ENCODE measurements around the gene FOSB. TPM values are rescaled to one million over a fixed set of nuclear protein-coding genes. Genes with fewer than 3 reads are reported as not detected.

Gene FOSB
- total and polyA plus RNA-seq, 9 of the 15 experiments (the other 6 are each of a cell fraction or from before 2014, with no cell fraction given) = 0.11 to 2.7 (median 0.73) TPM

DNA sequence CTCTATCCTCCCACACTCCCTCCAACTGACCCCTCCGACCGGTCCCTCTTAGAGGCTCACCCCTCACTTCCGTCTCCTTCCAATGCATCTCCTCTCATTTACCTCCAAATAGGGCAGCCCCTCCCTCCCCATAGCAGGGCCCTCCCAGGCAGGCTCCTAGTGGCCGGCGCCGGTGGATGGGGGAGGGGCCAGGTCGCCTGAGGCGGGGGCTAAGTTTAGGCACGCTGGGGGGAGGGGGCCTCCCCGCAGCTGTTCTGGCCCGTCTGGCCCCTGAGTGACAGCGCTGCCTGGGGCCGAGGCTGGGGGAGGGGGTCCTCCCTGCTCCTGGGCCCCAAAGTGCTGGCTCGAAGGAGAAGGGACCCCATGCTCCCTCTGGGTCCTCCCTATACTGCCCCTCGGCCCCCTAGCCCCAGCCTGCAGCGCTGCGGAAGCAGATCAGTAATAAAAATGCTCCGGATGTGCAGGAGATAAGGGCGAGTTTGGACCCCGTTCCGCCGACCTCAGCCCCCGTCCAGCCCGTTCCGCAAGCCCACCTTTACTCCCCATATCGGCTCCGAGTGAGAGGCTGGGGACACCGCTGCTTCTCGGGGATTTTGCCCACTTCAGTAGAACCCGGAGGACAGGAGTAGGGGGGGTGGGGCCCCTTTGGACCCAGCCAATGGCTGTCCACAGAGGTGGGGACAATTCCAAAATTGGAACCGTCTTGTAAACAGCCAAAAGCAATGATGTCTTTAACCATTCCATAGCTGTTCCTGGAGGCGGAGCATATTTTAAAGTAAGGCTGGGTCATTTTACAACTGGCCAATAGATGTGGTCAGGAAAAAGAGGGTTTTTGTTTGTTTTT, 25.1 kb downstream of the FOSB start (continued):
- TF ChIP-seq SP1 (CRISPR knock-in tag; IDR thresholded peaks at IDR 0.05) = peak; percentile 53
- TF ChIP-seq SMARCA4 (IDR thresholded peaks at IDR 0.05) = peak; percentile 55; the same call in 1 of the 2 replicates
- TF ChIP-seq HSF4 (CRISPR knock-in tag; IDR thresholded peaks at IDR 0.05; ENCODE audit: borderline replicate concordance) = no peak
- TF ChIP-seq, protein P1, sequence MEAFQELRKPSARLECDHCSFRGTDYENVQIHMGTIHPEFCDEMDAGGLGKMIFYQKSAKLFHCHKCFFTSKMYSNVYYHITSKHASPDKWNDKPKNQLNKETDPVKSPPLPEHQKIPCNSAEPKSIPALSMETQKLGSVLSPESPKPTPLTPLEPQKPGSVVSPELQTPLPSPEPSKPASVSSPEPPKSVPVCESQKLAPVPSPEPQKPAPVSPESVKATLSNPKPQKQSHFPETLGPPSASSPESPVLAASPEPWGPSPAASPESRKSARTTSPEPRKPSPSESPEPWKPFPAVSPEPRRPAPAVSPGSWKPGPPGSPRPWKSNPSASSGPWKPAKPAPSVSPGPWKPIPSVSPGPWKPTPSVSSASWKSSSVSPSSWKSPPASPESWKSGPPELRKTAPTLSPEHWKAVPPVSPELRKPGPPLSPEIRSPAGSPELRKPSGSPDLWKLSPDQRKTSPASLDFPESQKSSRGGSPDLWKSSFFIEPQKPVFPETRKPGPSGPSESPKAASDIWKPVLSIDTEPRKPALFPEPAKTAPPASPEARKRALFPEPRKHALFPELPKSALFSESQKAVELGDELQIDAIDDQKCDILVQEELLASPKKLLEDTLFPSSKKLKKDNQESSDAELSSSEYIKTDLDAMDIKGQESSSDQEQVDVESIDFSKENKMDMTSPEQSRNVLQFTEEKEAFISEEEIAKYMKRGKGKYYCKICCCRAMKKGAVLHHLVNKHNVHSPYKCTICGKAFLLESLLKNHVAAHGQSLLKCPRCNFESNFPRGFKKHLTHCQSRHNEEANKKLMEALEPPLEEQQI (IDR thresholded peaks at IDR 0.05) = no peak
- TF ChIP-seq KHSRP (IDR thresholded peaks at IDR 0.05) = no peak
- no peak for TF ChIP-seq ZNF586 (CRISPR knock-in tag; conservative IDR thresholded peaks at IDR 0.05)
- TF ChIP-seq E2F4 (CRISPR knock-in tag; IDR thresholded peaks at IDR 0.05; ENCODE audit: low read depth) = no peak
- TF ChIP-seq PYGO2 (tag; IDR thresholded peaks at IDR 0.05) = no peak
- TF ChIP-seq, protein P2, sequence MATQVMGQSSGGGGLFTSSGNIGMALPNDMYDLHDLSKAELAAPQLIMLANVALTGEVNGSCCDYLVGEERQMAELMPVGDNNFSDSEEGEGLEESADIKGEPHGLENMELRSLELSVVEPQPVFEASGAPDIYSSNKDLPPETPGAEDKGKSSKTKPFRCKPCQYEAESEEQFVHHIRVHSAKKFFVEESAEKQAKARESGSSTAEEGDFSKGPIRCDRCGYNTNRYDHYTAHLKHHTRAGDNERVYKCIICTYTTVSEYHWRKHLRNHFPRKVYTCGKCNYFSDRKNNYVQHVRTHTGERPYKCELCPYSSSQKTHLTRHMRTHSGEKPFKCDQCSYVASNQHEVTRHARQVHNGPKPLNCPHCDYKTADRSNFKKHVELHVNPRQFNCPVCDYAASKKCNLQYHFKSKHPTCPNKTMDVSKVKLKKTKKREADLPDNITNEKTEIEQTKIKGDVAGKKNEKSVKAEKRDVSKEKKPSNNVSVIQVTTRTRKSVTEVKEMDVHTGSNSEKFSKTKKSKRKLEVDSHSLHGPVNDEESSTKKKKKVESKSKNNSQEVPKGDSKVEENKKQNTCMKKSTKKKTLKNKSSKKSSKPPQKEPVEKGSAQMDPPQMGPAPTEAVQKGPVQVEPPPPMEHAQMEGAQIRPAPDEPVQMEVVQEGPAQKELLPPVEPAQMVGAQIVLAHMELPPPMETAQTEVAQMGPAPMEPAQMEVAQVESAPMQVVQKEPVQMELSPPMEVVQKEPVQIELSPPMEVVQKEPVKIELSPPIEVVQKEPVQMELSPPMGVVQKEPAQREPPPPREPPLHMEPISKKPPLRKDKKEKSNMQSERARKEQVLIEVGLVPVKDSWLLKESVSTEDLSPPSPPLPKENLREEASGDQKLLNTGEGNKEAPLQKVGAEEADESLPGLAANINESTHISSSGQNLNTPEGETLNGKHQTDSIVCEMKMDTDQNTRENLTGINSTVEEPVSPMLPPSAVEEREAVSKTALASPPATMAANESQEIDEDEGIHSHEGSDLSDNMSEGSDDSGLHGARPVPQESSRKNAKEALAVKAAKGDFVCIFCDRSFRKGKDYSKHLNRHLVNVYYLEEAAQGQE (IDR thresholded peaks at IDR 0.05; ENCODE audit: borderline replicate concordance) = no peak
- TF ChIP-seq, protein P2 (CRISPR knock-in tag; IDR thresholded peaks at IDR 0.05; ENCODE audit: low read depth) = 0 out of 2 replicates have a peak, but pooled peaks have one; percentile 17
- TF ChIP-seq, protein P3, sequence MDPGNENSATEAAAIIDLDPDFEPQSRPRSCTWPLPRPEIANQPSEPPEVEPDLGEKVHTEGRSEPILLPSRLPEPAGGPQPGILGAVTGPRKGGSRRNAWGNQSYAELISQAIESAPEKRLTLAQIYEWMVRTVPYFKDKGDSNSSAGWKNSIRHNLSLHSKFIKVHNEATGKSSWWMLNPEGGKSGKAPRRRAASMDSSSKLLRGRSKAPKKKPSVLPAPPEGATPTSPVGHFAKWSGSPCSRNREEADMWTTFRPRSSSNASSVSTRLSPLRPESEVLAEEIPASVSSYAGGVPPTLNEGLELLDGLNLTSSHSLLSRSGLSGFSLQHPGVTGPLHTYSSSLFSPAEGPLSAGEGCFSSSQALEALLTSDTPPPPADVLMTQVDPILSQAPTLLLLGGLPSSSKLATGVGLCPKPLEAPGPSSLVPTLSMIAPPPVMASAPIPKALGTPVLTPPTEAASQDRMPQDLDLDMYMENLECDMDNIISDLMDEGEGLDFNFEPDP (CRISPR knock-in tag; IDR thresholded peaks at IDR 0.05) = no peak
- TF ChIP-seq E2F6 (IDR thresholded peaks at IDR 0.05; ENCODE audit: borderline replicate concordance in 1 of 2, extremely low read depth in 1 of 2, insufficient read depth in 1 of 2, insufficient read length in 1 of 2, low read depth in 1 of 2, low read length in 1 of 2, poor library complexity in 1 of 2, severe bottlenecking in 1 of 2) = peak in 1 of 2 experiments; percentile 10
